GM12872 (cell line): ENCODE results near the gene USP17L13.
"Not testable (repeated sequence)": the region's sequence is repeated elsewhere in the genome, so short reads cannot be mapped to it uniquely, and the experiment has no call there.

ENCODE experiments used
- TF ChIP-seq, protein P1 (sequence below): IDR thresholded peaks from 3 replicates; pipeline ENCODE4 v1.5.1; 2011; ENCODE audit warnings: low read depth, mild to moderate bottlenecking, low read length, moderate library complexity; ENCODE audit not compliant: insufficient read depth

Gene USP17L13, protein sequence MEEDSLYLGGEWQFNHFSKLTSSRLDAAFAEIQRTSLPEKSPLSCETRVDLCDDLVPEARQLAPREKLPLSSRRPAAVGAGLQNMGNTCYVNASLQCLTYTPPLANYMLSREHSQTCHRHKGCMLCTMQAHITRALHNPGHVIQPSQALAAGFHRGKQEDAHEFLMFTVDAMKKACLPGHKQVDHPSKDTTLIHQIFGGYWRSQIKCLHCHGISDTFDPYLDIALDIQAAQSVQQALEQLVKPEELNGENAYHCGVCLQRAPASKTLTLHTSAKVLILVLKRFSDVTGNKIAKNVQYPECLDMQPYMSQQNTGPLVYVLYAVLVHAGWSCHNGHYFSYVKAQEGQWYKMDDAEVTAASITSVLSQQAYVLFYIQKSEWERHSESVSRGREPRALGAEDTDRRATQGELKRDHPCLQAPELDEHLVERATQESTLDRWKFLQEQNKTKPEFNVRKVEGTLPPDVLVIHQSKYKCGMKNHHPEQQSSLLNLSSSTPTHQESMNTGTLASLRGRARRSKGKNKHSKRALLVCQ

GRCh38 chr4:9224596-9224995, at the start of gene USP17L13:
Gene USP17L13 (plus strand): TSS chr4:9224896. CDS start chr4:9224896, 0 bp downstream.
- TF ChIP-seq, protein P1, sequence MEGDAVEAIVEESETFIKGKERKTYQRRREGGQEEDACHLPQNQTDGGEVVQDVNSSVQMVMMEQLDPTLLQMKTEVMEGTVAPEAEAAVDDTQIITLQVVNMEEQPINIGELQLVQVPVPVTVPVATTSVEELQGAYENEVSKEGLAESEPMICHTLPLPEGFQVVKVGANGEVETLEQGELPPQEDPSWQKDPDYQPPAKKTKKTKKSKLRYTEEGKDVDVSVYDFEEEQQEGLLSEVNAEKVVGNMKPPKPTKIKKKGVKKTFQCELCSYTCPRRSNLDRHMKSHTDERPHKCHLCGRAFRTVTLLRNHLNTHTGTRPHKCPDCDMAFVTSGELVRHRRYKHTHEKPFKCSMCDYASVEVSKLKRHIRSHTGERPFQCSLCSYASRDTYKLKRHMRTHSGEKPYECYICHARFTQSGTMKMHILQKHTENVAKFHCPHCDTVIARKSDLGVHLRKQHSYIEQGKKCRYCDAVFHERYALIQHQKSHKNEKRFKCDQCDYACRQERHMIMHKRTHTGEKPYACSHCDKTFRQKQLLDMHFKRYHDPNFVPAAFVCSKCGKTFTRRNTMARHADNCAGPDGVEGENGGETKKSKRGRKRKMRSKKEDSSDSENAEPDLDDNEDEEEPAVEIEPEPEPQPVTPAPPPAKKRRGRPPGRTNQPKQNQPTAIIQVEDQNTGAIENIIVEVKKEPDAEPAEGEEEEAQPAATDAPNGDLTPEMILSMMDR: not testable (repeated sequence)

GRCh38 chr4:9210357-9210756, 14.3 kb upstream of the USP17L13 start, which contains the start of gene USP17L10:
Gene USP17L10 (plus strand): TSS chr4:9210657. CDS start chr4:9210657, 0 bp downstream.
- TF ChIP-seq, protein P1: not testable (repeated sequence)

GRCh38 chr4:9215105-9215504, 9.6 kb upstream of the USP17L13 start, which contains the start of gene USP17L11:
Gene USP17L11 (plus strand): TSS chr4:9215405. CDS start chr4:9215405, 0 bp downstream.
- TF ChIP-seq, protein P1: not testable (repeated sequence)

- TF ChIP-seq, protein P1: not testable (repeated sequence)
These were observed 4.8 kb upstream of the USP17L13 start, which contains the start of gene USP17L12 for GRCh38 chr4:9219852-9220251. Gene USP17L12 (plus strand): TSS chr4:9220152. CDS start chr4:9220152, 0 bp downstream.

DNA sequence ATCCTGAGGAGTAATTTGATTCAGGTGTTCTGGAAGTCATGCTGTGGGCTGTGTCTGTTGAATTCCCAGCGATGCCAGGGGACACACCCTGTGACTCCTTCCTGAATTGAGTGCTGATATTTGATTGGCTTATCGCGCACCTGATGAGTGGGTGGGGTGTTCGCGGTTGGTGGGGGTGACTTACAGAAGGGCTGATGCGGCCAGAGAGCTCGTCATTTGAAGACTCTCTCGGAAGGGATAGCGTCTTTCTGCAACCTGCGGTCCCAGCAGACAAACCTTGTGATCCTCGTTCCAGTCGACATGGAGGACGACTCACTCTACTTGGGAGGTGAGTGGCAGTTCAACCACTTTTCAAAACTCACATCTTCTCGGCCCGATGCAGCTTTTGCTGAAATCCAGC, 9.4 kb downstream of the USP17L13 start, which contains the start of gene USP17L15:
Gene USP17L15, plus strand, starts transcription at position 301 of the 400 bp plus-strand sequence. Its CDS starts 0 bp downstream, at position 301.
- TF ChIP-seq, protein P1: not testable (repeated sequence)

DNA sequence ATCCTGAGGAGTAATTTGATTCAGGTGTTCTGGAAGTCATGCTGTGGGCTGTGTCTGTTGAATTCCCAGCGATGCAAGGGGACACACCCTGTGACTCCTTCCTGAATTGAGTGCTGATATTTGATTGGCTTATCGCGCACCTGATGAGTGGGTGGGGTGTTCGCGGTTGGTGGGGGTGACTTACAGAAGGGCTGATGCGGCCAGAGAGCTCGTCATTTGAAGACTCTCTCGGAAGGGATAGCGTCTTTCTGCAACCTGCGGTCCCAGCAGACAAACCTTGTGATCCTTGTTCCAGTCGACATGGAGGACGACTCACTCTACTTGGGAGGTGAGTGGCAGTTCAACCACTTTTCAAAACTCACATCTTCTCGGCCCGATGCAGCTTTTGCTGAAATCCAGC, 18.9 kb downstream of the USP17L13 start, which contains the start of gene USP17L17:
Gene USP17L17, plus strand, starts transcription at position 301 of the 400 bp plus-strand sequence. Its CDS starts 0 bp downstream, at position 301.
- TF ChIP-seq, protein P1: not testable (repeated sequence)

GRCh38 chr4:9247953-9248680, 23.4 kb downstream of the USP17L13 start, which contains the start of gene USP17L18:
Gene USP17L18 (plus strand): TSS chr4:9248630. CDS start chr4:9248630, 0 bp downstream.
- TF ChIP-seq, protein P1: not testable (repeated sequence)
